Osteocyte (in vitro differentiated cells): Measurements from ENCODE around the gene DNER. TPM values are rescaled to one million over a fixed set of nuclear protein-coding genes. Genes with fewer than 3 reads are reported as not detected.
"Not testable (repeated sequence)": the region's sequence is repeated elsewhere in the genome, so short reads cannot be mapped to it uniquely, and the experiment has no call there.

ENCODE experiments used
- DNase-seq: peaks from one replicate; pipeline ENCODE4 v3.0.0; 2021; ENCODE audit warnings: mixed read lengths; ENCODE audit not compliant: unreplicated experiment; ENCODE audit errors: extremely low spot score
- H3K27ac Mint-ChIP-seq: one replicate; pipeline ENCODE4 v1.8.0; 2021; ENCODE audit warnings: mild to moderate bottlenecking, mixed read lengths; ENCODE audit not compliant: unreplicated experiment
- H3K27me3 Mint-ChIP-seq: one replicate; pipeline ENCODE4 v1.8.0; 2021; ENCODE audit warnings: mixed read lengths; ENCODE audit not compliant: unreplicated experiment
- H3K36me3 Mint-ChIP-seq: one replicate; pipeline ENCODE4 v1.8.0; 2021; ENCODE audit warnings: mixed read lengths; ENCODE audit not compliant: unreplicated experiment
- H3K4me1 Mint-ChIP-seq: one replicate; pipeline ENCODE4 v1.8.0; 2021; ENCODE audit warnings: mixed read lengths; ENCODE audit not compliant: unreplicated experiment
- H3K4me3 Mint-ChIP-seq: one replicate; pipeline ENCODE4 v1.8.0; 2021; ENCODE audit warnings: mild to moderate bottlenecking, moderate library complexity, mixed read lengths; ENCODE audit not compliant: unreplicated experiment
- H3K9me3 Mint-ChIP-seq: one replicate; pipeline ENCODE4 v1.8.0; 2021; ENCODE audit warnings: mixed read lengths; ENCODE audit not compliant: unreplicated experiment
- total RNA-seq: library from RNA; stranded (reverse); gene quantifications from 2 replicates; pipeline ENCODE4 v1.2.1, GENCODE V29; 2021
- TF ChIP-seq, protein P1 (sequence below): fragments of 200-600 bp; sonication (generic); IDR thresholded peaks from 2 replicates; pipeline ENCODE4 v1.5.0; 2021; ENCODE audit warnings: antibody characterized with exemption, mild to moderate bottlenecking, moderate library complexity

Gene DNER
- total RNA-seq, 1 donor from 2014 or later, result 0.19 TPM

DNA sequence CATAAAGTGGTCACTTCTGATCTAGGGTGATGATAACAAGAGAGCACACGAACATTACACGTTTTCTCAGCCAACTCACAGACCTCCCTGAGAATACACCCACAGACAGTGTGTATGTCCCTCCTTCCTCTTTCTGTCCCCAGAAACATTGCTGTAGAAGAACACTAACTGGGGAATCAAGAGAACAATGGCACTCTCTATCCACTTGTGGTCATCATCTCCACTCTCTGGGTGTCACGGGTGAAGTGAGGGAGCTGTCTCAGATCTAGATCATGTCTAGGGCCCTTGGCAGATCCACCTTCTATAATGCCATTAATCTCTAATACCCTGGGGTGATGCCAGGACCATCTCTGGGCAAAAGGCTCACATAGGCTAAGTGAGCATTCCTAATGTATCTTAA is 97.9 kb downstream of the DNER start:
- H3K4me1 Mint-ChIP-seq, result no peaks in the 10 kb centered on the region

DNA sequence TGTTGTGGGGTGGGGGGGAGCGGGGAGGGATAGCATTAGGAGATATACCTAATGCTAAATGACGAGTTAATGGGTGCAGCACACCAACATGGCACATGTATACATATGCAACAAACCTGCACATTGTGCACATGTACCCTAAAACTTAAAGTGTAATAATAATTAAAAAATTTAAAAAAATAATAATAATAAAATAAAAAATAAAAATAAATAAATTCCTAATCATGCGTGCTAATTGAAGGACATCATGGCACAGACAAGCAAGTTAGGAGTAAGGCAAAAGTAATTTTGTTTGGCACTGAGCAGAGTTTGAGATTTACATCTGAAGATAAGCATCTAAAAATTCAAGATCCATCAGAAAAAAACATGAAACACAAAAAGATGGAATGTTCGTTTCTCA is 100.3 kb downstream of the DNER start:
- H3K4me3 Mint-ChIP-seq, DNase-seq, H3K27me3 Mint-ChIP-seq, H3K27ac Mint-ChIP-seq, H3K36me3 Mint-ChIP-seq, H3K4me1 Mint-ChIP-seq: not testable (repeated sequence)
- peaks cover 12% of the 10 kb centered on the region for H3K9me3 Mint-ChIP-seq

More for the DNA sequence above, 97.9 kb downstream of the DNER start:
- no peaks in the 10 kb centered on the region for H3K36me3 Mint-ChIP-seq
- peaks cover 12% of the 10 kb centered on the region for H3K9me3 Mint-ChIP-seq
- TF ChIP-seq, protein P1, sequence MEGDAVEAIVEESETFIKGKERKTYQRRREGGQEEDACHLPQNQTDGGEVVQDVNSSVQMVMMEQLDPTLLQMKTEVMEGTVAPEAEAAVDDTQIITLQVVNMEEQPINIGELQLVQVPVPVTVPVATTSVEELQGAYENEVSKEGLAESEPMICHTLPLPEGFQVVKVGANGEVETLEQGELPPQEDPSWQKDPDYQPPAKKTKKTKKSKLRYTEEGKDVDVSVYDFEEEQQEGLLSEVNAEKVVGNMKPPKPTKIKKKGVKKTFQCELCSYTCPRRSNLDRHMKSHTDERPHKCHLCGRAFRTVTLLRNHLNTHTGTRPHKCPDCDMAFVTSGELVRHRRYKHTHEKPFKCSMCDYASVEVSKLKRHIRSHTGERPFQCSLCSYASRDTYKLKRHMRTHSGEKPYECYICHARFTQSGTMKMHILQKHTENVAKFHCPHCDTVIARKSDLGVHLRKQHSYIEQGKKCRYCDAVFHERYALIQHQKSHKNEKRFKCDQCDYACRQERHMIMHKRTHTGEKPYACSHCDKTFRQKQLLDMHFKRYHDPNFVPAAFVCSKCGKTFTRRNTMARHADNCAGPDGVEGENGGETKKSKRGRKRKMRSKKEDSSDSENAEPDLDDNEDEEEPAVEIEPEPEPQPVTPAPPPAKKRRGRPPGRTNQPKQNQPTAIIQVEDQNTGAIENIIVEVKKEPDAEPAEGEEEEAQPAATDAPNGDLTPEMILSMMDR, result no peak
- H3K4me3 Mint-ChIP-seq, result no peak overlapping the region
- no peak for DNase-seq
- no peak overlapping the region for H3K27ac Mint-ChIP-seq
- H3K27me3 Mint-ChIP-seq, result no peaks in the 10 kb centered on the region

DNA sequence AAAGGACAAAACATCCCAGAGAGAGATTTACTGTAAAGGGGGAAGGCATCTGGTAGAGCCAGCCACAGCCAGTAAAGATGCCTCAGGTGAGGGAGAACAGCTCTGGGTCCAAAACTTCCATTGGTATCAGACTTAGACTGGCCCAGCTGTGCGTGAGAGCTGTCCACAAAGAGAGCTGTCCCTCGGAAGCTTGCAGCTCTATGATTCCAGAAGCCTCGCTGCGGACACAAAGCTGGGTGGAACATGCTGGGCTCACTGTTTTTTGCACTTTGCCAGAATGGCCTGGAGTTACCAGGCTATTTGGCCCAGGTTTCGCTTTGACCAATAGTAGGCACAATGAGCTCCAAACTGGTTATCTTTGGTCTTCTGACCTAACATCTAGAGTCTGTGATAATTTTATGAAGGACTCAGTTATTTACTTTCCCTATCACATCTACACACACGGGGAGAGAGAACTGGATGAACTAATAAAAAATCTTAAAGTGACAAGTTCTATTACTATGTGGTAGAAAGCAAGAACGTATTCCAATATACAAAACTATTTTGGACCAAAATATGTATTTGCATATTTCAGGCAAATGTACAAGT is 101.9 kb downstream of the DNER start:
- no peak overlapping the region for H3K27ac Mint-ChIP-seq
- H3K4me3 Mint-ChIP-seq, result no peak overlapping the region
- no peaks in the 10 kb centered on the region for H3K4me1 Mint-ChIP-seq

DNA sequence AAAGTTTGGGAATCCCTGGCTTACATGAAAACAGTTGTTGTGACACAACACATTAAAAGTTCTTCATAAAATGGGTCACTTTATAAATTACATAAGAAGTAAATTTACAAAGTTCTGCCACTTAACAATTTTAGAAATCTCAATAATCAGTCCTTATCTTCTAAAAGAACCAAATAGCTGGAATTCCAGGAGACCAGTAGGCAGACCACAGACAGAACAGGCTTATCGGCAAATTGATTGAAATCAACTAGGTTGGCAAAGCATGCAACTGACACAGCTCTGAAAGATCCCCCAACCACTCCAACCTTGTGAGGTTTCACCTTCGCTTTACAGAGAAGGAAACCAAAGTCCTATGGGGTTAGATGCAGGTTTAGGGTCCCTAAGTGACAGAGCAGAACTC is 103.0 kb downstream of the DNER start:
- Mint-ChIP-seq H3K27ac (no peak overlapping the region), H3K36me3 (no peaks in the 10 kb centered on the region), H3K27me3 (no peaks in the 10 kb centered on the region), H3K4me3 (no peak overlapping the region), H3K4me1 (no peaks in the 10 kb centered on the region), H3K9me3 (peaks cover 6% of the 10 kb centered on the region)
- TF ChIP-seq, protein P1, result no peak
- DNase-seq, result no peak

More for the DNA sequence above, 101.9 kb downstream of the DNER start:
- TF ChIP-seq, protein P1, result no peak
- no peak for DNase-seq
- H3K36me3 Mint-ChIP-seq, result no peaks in the 10 kb centered on the region
- no peaks in the 10 kb centered on the region for H3K27me3 Mint-ChIP-seq
- peaks cover 6% of the 10 kb centered on the region for H3K9me3 Mint-ChIP-seq

DNA sequence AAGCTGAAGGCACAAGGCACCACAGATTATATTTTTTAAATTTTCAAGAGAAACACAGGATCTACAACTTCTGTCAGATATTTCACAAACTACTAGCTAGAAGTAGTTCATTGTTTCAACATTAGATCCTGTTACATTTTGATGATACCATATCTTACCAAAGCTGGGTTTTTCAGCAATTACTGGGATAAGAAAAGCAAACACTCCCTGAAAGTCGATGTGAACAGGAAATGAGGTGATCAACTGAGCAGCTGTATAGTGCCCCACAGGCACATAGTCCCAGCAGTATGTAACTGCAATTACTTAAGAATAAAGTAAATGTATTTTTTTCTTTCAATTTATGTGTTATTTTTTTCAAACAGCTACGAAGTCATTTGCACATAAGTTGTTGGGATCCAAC is 103.5 kb downstream of the DNER start:
- peaks cover 6% of the 10 kb centered on the region for H3K9me3 Mint-ChIP-seq
- no peak overlapping the region for H3K4me3 Mint-ChIP-seq
- no peaks in the 10 kb centered on the region for H3K27me3 Mint-ChIP-seq
- no peak overlapping the region for H3K27ac Mint-ChIP-seq
- no peak for DNase-seq
- H3K36me3 Mint-ChIP-seq, result no peaks in the 10 kb centered on the region
- TF ChIP-seq, protein P1, result no peak
- no peaks in the 10 kb centered on the region for H3K4me1 Mint-ChIP-seq

DNA sequence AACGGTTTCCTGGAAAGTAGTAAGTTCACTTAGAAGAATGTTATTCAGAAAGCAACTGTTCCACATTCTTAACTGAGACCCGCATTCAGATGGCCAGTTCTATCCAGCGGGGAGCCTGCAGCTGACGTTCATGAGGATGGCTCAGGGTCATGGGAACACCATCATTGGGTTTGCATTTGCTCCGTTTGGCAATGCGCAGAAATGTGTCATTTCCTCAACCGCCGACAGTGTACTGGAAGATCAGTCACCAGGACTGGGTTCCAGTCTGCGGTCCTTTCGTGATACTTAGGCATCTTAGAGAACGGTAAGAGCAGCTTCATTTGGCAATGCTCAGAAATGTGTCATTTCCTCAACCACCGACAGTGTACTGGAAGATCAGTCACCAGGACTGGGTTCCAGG is 104.0 kb downstream of the DNER start:
- Mint-ChIP-seq H3K27ac (no peak overlapping the region), H3K27me3 (no peaks in the 10 kb centered on the region), H3K9me3 (peaks cover 6% of the 10 kb centered on the region), H3K36me3 (no peaks in the 10 kb centered on the region), H3K4me3 (no peak overlapping the region), H3K4me1 (no peaks in the 10 kb centered on the region)
- no peak for DNase-seq
- TF ChIP-seq, protein P1, result no peak
